Adrenal gland (tissue), 12 donors: ENCODE data around the gene TMEM88. TPM values are rescaled to one million over a fixed set of nuclear protein-coding genes. Genes with fewer than 3 reads are reported as not detected.
A peak's percentile ranks its signal among the peaks of the same experiment; 100 is the strongest.

Experiments used
- DNase-seq, 7 donors: peaks; one replicate each; pipeline ENCODE4 v3.0.0-alpha.2; 2019 to 2020
- H3K27ac ChIP-seq, 5 donors: fragments of 200-600 bp; sonication (generic) in 4 of 5; 1 replicate in 3 of 5; 2 replicates in 2 of 5; pipeline versions ENCODE4 v1.5.1 to v1.8.0; 2016 to 2020; ENCODE audit warnings: mild to moderate bottlenecking in 1 of 5
- H3K27me3 ChIP-seq: fragments of 200-600 bp; 2 replicates; pipeline ENCODE4 v1.8.0; 2021
- H3K36me3 ChIP-seq, 2 donors: fragments of 200-600 bp; replicated peaks in 1 of 2; 1 replicate in 1 of 2; 2 replicates in 1 of 2; pipeline versions ENCODE4 v1.5.1 to v1.8.0; 2018 to 2022
- H3K4me1 ChIP-seq, 2 donors: fragments of 200-600 bp; replicated peaks in 1 of 2; 1 replicate in 1 of 2; 2 replicates in 1 of 2; pipeline versions ENCODE4 v1.5.1 to v1.8.0; 2018 to 2021
- H3K4me3 ChIP-seq, 4 donors: fragments of 200-600 bp; sonication (generic) in 3 of 4; one replicate each; pipeline ENCODE4 v1.5.1; 2016 to 2018
- H3K9me3 ChIP-seq, 3 donors: fragments of 200-600 bp; sonication (generic) in 1 of 3; replicated peaks in 1 of 3; 1 replicate in 2 of 3; 2 replicates in 1 of 3; pipeline versions ENCODE4 v1.5.1 to v1.8.0; 2016 to 2021
- CTCF ChIP-seq, 6 experiments: fragments of 450-650 bp in 4 of 6; fragments of 200-600 bp in 2 of 6; sonication (generic) in 1 of 6; IDR thresholded peaks; 1 replicate in 5 of 6; 2 replicates in 1 of 6; pipeline versions ENCODE4 v1.5.1 to v1.8.0; 2016 to 2021; ENCODE audit warnings: antibody characterized with exemption in 6 of 6, mild to moderate bottlenecking in 2 of 6, moderate library complexity in 1 of 6
- POLR2A ChIP-seq, 2 donors: fragments of 450-650 bp; IDR thresholded peaks; one replicate each; pipeline ENCODE4 v1.6.1; 2017; ENCODE audit warnings: antibody characterized with exemption in 2 of 2, mild to moderate bottlenecking in 2 of 2, moderate library complexity in 1 of 2
- WGBS, 4 donors: extraction: QIAGEN DNeasy Blood & Tissue Kit in 2 of 4; methylation state at CpG; one replicate each; pipeline versions ENCODE4 v1.1.5 to v1.1.7; 2013 to 2017; 5-methylcytosine and 5-hydroxymethylcytosine counted together
- intact Hi-C, 2 donors: fragments of 100-400 bp; cut with DNase I; formaldehyde crosslinking; loops; one replicate each; pipeline versions ENCODE4 v1.14.1 to v1.15.0; 2022 to 2023
- polyA plus RNA-seq, 3 donors: library from polyadenylated mRNA; stranded (reverse); fragments of 200-250 nt in 2 of 3; fragments of 350-450 nt in 1 of 3; fragmentation: Illumina TruSeq in 1 of 3; extraction: RNeasy Lipid Tissue Mini Kit (QIAGEN cat#74804) in 1 of 3; gene quantifications; one replicate each; pipeline ENCODE4 v1.2.3, GENCODE V29; 2013 to 2014
- total RNA-seq, 9 donors: library from RNA; depleted of rRNA in 4 of 9; stranded (reverse); fragments of >200 nt in 4 of 9; fragments of 120-200 nt in 1 of 9; fragmentation: NEBNext Ultra II Directional in 1 of 9; extraction: Animal tissue kit (Norgen Biotek cat#: 25700) in 1 of 9; gene quantifications; one replicate each; pipeline versions ENCODE4 v1.1.0 to v1.2.4, GENCODE V29; 2013 to 2023
- donor health status: healthy with polysubstance abuse.
- donor health status: Bipolar disorder and iron deficiency.
- donor health status: DM: yes; HTN: yes; CAD: no.
- donor health status: DM: no; HTN: no; CAD: no.
- donor health status: DM: no; HTN: no; CAD: no.
- donor health status: DM: yes; HTN: yes; CAD: no.

TMEM88 gene
- total and polyA plus RNA-seq, 12 donors, result 7.9 to 107 (median 25.1) TPM

- intact Hi-C loops, result no loop called here
- Histone ChIP-seq H3K4me3 (peak overlapping the region in 1 of 4 donors; percentile 67), H3K27ac (peak overlapping the region in 4 of 5 donors; percentile 98 to 99 (median 98)), H3K4me1 (peaks cover 33 to 45% of the 10 kb centered on the region in 2 donors), H3K9me3 (no peaks in the 10 kb centered on the region), H3K27me3 (no peaks in the 10 kb centered on the region), H3K36me3 (no peaks in the 10 kb centered on the region)
- TF ChIP-seq CTCF (IDR thresholded peaks at IDR 0.05) (no peak), POLR2A (IDR thresholded peaks at IDR 0.05) (no peak)
- DNase-seq, result peak in 1 of 7 donors; percentile 6
- 7 to 11% (median 9%) methylated on average over 8 of the region's 8 CpGs for WGBS, 4 donors
Observed at GRCh38 chr17:7837408-7838088, 17.3 kb upstream of the TMEM88 start.

GRCh38 chr17:7838090-7839075 lies 16.5 kb upstream of the TMEM88 start:
- Histone ChIP-seq H3K4me1 (peaks cover 30 to 46% of the 10 kb centered on the region in 2 donors), H3K9me3 (no peaks in the 10 kb centered on the region), H3K27ac (peak overlapping the region in 4 of 5 donors; percentile 98 to 99 (median 99)), H3K36me3 (no peaks in the 10 kb centered on the region), H3K4me3 (peak overlapping the region in 1 of 4 donors; percentile 34), H3K27me3 (no peaks in the 10 kb centered on the region)
- DNase-seq, result peak; percentile 41 to 66 (median 60)
- TF ChIP-seq CTCF (IDR thresholded peaks at IDR 0.05) (no peak), POLR2A (IDR thresholded peaks at IDR 0.05) (no peak)
- intact Hi-C loops, result no loop called here
- 18 to 26% (median 20%) methylated on average over 8 to 12 of the region's 12 CpGs for WGBS, 4 donors

GRCh38 chr17:7839190-7839875 lies 15.5 kb upstream of the TMEM88 start:
- no peaks in the 10 kb centered on the region for H3K27me3 ChIP-seq
- intact Hi-C loops, result no loop called here
- no peak overlapping the region for H3K4me3 ChIP-seq
- peak overlapping the region in 3 of 5 donors; percentile 16 to 99 (median 98) for H3K27ac ChIP-seq
- TF ChIP-seq CTCF (IDR thresholded peaks at IDR 0.05) (no peak), POLR2A (IDR thresholded peaks at IDR 0.05) (no peak)
- no peaks in the 10 kb centered on the region for H3K9me3 ChIP-seq
- whole genome bisulfite sequencing, 4 donors, result 70 to 83% (median 79%) methylated on average over 5 to 6 of the region's 6 CpGs
- peak in 2 of 7 donors; percentile 8 to 22 for DNase-seq
- peaks cover 26 to 44% of the 10 kb centered on the region in 2 donors for H3K4me1 ChIP-seq
- H3K36me3 ChIP-seq, result no peaks in the 10 kb centered on the region
